ENCODE measurements around the gene OSBPL10. TPM values are rescaled to one million over a fixed set of nuclear protein-coding genes. Genes with fewer than 3 reads are reported as not detected.

The OSBPL10 gene
- total RNA-seq, 4 donors from 2014 or later = 20.4 to 44.4 (median 30.2) TPM

DNA sequence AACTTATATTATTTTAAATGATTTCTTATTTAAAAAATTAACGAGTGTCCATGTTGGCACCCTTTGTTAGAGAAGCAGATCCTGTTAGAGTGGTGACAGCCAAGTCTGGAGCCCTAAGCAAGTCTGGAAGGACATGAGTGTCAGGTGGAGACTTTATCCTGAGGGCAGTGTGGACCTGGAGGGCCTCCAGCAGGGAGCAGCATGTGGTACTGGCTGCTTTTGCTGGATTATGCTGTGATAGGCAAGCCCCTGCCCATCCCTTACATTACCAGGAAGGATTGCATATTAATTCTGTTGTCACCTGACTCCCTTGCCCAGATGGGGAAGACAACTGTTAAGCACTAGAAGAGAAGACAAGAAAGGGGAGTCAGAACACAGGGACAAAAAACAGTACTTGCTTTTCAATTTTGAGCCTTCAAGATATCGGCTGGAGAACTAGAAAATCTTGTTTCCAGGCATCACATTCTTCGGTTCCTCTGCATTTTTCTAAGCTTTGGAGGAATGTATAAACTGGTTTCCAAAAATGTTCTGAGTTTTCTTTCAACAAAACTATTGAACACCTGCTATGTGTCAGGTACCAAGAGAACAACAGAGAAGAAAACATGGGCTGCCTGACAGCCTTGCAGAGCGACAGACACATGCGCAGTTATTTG is 23.2 kb upstream of the OSBPL10 start:
- TF ChIP-seq POLR2A (IDR thresholded peaks at IDR 0.05) = no peak
- TF ChIP-seq, protein P1, sequence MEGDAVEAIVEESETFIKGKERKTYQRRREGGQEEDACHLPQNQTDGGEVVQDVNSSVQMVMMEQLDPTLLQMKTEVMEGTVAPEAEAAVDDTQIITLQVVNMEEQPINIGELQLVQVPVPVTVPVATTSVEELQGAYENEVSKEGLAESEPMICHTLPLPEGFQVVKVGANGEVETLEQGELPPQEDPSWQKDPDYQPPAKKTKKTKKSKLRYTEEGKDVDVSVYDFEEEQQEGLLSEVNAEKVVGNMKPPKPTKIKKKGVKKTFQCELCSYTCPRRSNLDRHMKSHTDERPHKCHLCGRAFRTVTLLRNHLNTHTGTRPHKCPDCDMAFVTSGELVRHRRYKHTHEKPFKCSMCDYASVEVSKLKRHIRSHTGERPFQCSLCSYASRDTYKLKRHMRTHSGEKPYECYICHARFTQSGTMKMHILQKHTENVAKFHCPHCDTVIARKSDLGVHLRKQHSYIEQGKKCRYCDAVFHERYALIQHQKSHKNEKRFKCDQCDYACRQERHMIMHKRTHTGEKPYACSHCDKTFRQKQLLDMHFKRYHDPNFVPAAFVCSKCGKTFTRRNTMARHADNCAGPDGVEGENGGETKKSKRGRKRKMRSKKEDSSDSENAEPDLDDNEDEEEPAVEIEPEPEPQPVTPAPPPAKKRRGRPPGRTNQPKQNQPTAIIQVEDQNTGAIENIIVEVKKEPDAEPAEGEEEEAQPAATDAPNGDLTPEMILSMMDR (IDR thresholded peaks at IDR 0.05) = no peak
- 60 to 62% methylated on average over 5 of the region's 5 CpGs for WGBS, 2 donors

DNA sequence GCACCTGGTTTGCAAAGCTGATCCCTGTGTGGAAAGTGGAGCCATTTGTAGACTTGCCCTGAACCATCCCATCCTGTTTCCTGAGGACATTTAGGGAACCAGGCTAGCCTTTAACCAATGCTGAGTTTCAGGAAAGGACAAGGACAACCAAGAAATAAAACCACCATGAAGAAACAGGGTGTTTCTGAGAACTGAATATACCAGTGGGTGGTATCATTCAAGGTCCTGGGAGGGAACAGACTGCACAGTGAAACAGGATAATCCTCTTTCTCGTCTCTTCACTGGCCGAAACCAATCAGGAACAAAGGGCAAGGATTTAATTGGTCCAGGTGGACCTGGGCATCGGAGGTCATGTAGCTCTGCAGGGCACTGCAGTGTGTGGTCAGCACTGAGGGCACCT is 22.3 kb upstream of the OSBPL10 start:
- H3K4me3 ChIP-seq (ENCODE audit: low read depth, poor library complexity, severe bottlenecking) = no peak overlapping the region
- WGBS, 2 donors = 74 to 90% methylated on average over 3 of the region's 3 CpGs
- intact Hi-C loops (cut with DNase I; ENCODE audit: low total_unique reads) = no loop called here
- TF ChIP-seq POLR2A (IDR thresholded peaks at IDR 0.05) = no peak
- TF ChIP-seq, protein P1 (IDR thresholded peaks at IDR 0.05) = no peak
- no peak for DNase-seq (ENCODE audit: low spot score in 2 of 2)

More for the DNA sequence above, 23.2 kb upstream of the OSBPL10 start:
- no peak overlapping the region for H3K4me3 ChIP-seq (ENCODE audit: low read depth, poor library complexity, severe bottlenecking)
- intact Hi-C loops (cut with DNase I; ENCODE audit: low total_unique reads) = no loop called here
- DNase-seq (ENCODE audit: low spot score in 2 of 2) = no peak

DNA sequence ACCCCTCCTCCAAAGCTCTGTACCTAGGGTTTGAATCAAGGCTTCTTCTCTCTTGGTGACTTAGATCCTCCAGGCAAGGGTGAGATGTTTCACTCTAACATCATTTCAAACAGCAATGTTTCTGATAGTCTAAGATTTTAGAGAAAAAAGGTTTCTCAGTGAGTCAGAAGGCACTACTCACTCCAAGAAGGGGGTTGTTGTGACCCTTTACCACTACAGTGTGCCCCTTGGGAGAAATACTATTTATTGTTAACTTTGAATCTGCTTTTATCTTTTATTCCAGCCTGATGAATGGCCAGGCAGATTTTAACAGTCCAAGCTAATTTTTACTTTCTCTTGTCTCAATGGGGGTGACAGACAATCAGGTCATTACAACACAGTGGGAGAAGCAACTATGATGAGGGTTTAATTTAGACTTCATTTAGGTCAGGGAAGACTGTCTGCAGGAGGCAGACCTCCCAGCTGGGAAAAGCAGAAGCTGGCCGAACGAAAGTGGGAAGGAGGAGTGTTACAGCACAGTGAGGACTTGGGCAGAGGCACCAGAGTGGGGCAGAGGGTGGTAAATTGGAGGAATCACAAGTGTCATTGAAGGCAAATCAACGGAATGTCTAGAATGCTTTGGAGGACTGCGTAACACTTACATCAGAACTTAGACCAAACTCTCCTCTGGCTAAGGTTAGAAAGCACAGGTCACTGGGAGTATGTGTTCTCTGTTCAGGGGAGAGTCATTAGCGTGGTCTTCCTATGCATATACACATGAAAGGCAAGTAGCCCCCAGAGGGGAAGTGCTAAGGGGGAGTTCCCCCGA is 21.7 kb upstream of the OSBPL10 start:
- no peak for DNase-seq (ENCODE audit: low spot score in 2 of 2)
- intact Hi-C loops (cut with DNase I; ENCODE audit: low total_unique reads) = no loop called here
- TF ChIP-seq, protein P1 (IDR thresholded peaks at IDR 0.05) = no peak
- TF ChIP-seq POLR2A (IDR thresholded peaks at IDR 0.05) = no peak
- H3K4me3 ChIP-seq (ENCODE audit: low read depth, poor library complexity, severe bottlenecking) = no peak overlapping the region
- 72 to 75% methylated on average over 6 of the region's 6 CpGs for WGBS, 2 donors

DNA sequence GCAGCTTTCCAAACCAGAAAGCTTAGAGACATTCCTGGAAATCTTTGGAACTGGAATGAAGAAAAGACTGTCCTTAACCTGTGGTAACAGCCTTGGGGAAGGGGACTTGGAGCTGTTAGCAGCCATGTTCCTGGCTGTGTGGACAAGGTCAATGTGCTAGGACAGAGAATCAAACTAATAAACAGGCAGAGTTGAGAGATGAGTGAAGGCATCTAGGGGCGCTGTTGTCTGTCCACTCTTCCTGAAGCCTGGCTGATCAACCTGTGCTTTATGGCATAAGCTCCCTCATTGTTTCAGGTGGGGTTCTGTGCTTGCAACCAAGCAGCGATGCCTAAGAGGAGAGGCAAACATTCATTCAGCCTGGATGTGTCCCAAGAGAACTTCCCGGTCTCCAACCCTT is 19.8 kb upstream of the OSBPL10 start:
- no peak for TF ChIP-seq POLR2A (IDR thresholded peaks at IDR 0.05)
- TF ChIP-seq, protein P1 (IDR thresholded peaks at IDR 0.05) = no peak
- intact Hi-C loops (cut with DNase I; ENCODE audit: low total_unique reads) = no loop called here
- no peak overlapping the region for H3K4me3 ChIP-seq (ENCODE audit: low read depth, poor library complexity, severe bottlenecking)
- WGBS, 2 donors = 73 to 87% methylated on average over 3 of the region's 3 CpGs
- DNase-seq (ENCODE audit: low spot score in 2 of 2) = no peak

DNA sequence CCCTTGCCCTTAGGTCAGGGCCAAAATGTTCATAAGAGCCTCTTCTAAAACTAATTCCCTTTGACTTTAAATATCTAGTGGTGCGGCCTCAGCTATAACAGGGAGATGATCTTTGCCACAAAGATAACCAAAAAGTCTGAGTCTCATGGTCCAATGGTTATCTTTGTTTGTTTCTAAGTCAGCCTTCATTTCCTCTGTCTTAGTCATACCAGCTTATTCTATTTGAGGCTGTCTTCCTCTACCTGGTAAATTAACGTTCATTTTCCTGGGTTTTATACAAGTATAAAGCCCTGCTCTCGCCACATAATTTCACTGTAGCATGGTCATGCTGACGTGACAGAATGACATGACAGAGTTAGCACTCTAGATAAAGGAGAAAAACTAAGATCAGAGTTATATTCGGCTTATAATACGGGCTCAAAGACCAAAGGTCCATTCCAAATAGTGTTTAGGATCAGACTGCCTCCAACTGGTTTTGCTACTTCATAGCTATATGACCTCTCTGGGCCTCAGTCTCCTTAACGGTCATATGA is 18.9 kb upstream of the OSBPL10 start:
- intact Hi-C loops (cut with DNase I; ENCODE audit: low total_unique reads) = no loop called here
- WGBS, 2 donors = 88 to 89% methylated on average over 7 of the region's 7 CpGs
- TF ChIP-seq POLR2A (IDR thresholded peaks at IDR 0.05) = no peak
- TF ChIP-seq, protein P1 (IDR thresholded peaks at IDR 0.05) = no peak
- no peak for DNase-seq (ENCODE audit: low spot score in 2 of 2)
- no peak overlapping the region for H3K4me3 ChIP-seq (ENCODE audit: low read depth, poor library complexity, severe bottlenecking)

Data from lower leg skin (tissue), 4 donors.